ENCODE results near the gene CAMK2D.

DNA sequence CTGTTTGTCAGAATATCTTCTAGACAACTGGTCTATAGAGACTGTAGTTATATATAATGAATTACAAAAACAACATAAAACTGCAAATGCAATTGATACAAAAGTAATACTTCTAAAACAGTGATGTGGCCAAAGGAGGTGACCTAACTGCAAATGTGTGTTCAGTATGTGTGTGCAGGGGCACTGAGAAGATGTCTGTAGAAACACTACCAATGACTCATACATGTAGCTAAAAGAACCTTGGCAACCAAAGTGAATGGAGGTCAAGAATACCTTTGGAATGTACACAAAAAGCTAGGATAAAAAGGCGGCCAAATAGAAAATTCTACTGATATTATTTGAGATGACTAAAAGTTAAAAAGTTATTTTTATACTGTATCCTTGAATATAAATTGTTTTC, 261.8 kb downstream of the CAMK2D start:
- TF ChIP-seq, protein P1, sequence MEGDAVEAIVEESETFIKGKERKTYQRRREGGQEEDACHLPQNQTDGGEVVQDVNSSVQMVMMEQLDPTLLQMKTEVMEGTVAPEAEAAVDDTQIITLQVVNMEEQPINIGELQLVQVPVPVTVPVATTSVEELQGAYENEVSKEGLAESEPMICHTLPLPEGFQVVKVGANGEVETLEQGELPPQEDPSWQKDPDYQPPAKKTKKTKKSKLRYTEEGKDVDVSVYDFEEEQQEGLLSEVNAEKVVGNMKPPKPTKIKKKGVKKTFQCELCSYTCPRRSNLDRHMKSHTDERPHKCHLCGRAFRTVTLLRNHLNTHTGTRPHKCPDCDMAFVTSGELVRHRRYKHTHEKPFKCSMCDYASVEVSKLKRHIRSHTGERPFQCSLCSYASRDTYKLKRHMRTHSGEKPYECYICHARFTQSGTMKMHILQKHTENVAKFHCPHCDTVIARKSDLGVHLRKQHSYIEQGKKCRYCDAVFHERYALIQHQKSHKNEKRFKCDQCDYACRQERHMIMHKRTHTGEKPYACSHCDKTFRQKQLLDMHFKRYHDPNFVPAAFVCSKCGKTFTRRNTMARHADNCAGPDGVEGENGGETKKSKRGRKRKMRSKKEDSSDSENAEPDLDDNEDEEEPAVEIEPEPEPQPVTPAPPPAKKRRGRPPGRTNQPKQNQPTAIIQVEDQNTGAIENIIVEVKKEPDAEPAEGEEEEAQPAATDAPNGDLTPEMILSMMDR (IDR thresholded peaks at IDR 0.05), result no peak
- no peak for TF ChIP-seq POLR2AphosphoS5 (IDR thresholded peaks at IDR 0.05; ENCODE audit: insufficient read depth in 1 of 2, low read depth in 1 of 2)
